ENCODE data around the gene CAPN14.

Gene CAPN14

DNA sequence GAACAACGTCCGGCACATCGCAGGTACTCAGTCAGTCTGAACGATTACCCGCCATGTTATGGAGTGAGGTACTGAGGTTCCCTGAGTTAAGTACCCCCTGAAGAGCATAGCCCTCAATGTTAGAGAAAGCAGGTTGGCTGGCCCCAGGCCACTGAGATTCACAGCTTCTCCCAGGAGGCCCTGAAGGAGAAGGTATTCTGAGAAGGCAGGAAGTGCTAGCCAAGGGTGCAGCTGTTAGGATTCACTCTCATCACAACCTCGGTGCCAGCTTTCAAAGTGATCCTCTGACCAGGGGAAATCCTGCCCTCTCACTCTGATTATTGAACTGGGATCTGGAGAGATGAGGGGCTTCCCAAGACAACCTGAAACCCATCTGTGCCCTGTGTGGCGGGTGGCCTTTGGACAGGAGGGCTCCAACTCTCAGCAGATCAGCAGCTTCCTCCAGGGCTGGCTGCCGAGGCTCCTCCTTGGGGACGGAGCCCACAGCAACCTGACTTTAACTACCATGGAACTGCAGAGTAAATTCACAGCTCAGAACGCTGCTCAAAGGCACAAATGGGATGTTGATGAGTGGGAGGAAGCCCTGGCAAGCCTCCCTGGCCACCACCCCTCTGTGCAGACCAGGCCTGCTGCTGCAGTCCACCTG lies 24.4 kb upstream of the CAPN14 start:
- DNase-seq: no peak

DNA sequence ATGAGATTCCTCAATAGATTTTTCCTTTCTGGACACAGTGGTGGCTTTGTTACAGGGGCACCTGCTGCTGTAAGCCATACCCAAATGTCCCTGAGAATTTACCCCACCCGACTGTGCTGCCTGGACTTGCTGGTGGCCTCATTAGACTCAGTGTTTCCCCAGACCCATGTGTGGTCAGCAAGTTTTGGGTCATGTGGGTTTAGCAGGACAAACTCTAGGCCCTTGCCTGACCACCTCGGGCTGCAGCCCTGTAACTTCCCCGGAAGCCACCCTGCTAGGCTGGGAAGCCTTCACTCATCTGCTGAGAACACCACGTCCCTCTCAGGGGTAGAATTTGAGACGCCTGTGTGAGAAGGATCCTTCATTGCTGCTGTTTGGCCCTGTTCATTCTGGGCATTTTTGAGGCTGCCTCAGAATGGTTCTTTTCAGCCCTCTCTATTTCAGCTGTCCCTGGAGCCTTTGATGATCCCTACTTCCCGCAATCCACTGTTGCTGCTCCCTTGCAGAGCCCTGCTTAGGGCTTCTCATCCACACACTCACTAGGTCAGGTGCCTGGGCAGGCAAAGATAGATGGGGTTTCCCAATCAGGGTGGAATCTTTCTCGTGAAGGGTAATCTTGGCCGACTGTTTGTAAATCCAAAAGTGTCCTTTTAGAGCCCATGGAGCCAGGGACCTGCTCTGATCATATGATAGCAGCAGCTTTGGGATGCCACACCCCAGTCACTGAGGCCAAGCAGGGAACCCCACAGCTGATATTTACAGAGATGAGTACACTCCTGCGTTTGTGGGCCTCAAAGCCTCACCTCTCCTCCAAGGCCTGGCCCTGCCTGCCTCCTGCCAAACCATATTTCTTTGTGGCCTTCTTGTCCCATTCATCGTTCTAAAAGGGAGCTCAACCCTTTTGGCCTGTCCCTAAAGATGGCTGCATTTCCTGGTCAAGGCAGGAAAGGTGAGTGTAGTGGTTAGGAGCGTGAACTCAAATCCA lies 23.4 kb upstream of the CAPN14 start:
- DNase-seq: no peak

GRCh38 chr2:31239593-31240177 lies 22.4 kb upstream of the CAPN14 start:
- DNase-seq: no peak

GRCh38 chr2:31238906-31239592 lies 21.7 kb upstream of the CAPN14 start:
- DNase-seq: no peak

GRCh38 chr2:31238126-31238905 lies 21.0 kb upstream of the CAPN14 start:
- DNase-seq: no peak

- DNase-seq: no peak
Observed at GRCh38 chr2:31237348-31238017, 20.2 kb upstream of the CAPN14 start.

DNA sequence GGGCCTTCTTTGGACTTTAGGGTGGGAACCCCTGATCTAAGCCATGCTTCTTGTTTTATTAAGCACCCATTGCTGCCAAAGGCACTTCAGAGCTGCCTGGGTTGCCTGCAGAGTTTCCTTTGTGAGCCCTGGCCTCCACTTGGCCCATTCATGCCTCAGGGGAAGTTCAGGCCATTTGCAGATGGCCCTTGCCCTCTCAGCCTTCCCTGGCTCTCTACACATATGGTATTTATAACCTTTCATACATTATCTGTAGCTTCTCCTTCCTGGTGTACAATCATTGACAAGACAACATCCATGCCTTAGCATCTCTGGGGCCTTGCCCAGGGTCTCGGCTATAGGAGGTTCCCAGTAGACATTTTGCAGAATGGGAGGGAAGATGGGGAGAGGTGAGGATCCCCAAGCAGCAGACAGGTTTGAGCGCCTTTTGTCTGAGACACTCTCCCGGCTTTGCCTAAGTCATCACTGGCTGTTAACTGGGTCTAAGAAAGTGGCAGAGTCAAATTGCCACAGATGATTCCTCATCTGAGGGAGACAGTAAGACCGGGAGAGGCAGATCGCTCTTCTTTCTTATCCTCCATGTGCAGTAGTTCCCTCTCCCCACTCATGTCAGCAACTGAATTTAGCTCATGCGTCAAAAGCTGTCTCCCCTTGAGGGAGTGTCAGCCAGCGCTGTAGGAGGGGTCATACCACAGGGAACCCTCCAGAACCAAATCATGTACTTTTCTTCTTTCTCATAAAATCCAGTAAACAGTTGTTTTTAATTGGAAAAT lies 19.3 kb upstream of the CAPN14 start:
- no peak for DNase-seq

GRCh38 chr2:31235504-31235902 lies 18.2 kb upstream of the CAPN14 start:
- no peak for DNase-seq

GRCh38 chr2:31234683-31235503 lies 17.6 kb upstream of the CAPN14 start:
- DNase-seq: no peak

- DNase-seq: peak; percentile 88
Observed at GRCh38 chr2:31233741-31234682, 16.7 kb upstream of the CAPN14 start, which contains the start of gene EHD3. TSS of gene EHD3 (plus strand) at chr2:31234152. CDS start at chr2:31234622, 470 bp downstream.

- no peak for DNase-seq
Observed at GRCh38 chr2:31233231-31233630, 15.9 kb upstream of the CAPN14 start.

- DNase-seq: no peak
Observed at GRCh38 chr2:31232586-31232985, 15.3 kb upstream of the CAPN14 start.

- DNase-seq: no peak
Observed at GRCh38 chr2:31231571-31232302, 14.4 kb upstream of the CAPN14 start.

DNA sequence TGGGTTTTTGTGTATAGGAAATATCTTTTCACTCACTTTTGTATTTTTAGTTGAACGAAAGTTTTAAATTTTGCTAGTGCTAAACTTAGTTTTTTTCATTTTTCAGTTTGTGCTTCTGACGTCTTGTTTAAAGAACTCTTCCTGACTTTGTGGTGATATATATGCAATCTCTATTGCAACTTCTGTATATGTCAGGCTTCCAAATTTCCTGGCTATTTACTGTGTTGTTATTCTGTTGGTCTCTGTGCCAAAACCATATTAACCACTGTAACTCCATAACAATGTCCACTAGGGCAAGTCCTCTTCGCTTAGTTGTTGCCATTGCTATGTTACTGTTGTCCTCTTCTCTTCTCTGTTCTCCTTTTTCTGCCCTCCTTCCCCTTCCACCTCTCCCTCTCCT lies 13.4 kb upstream of the CAPN14 start:
- no peak for DNase-seq

DNA sequence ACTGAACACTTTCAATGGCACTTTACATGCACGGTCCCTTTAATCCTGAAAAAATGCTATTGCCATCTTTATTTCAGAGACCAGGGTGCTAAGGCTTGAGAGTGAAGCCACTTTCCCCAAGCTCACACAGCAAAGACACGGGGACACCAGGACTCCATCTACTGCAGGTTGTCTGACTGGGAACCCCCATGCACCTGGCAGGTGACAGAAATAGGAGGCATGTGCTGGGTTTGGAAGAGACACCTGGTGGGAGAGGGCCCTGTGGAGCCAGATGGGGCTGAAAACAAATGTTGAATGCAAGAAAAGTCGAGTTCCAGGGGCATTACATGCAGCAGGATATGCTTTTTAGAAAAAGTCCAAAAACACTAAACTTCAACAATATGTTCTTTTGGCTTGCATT lies 11.4 kb upstream of the CAPN14 start:
- no peak for DNase-seq

DNA sequence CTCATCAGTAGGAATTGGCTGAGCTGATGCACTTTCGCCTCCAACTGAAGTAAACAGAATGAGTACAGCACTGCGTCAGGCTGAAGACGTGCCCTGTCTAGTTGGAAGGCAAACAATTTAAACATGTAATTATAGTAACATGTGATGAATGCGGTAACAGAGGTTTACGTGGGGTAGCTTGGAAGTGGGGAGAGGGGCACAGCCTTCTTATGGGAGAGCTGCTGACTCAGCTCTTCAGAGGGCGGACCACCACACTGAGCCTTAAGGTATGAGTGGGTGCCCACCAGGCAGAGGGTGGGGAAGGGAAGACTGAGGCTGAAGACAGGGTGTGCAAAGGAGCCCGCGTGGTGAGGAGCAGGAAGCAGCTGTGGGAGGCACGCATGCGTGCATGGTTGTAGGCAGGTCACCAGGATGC lies 10.4 kb upstream of the CAPN14 start:
- no peak for DNase-seq

DNA sequence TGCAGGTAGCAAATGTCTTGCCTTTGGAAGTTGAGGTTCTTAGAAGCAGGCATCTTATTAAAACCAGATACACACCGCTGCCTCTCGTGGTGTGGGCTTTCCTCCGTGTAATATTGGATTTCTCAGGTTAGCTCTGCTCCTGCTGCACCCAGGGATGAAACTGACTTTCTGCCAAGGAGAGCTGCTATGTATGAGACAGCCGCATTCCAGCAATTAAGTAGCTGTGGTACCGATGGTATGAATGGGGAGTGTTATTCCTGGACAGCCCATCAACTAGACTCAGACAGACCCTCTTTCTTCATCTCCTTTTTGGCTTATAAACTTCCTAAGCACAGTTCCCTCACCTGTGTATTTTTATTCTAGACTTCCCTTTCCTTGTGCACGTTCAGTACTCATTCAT lies 9.8 kb upstream of the CAPN14 start:
- no peak for DNase-seq

GRCh38 chr2:31226266-31226665 lies 9.0 kb upstream of the CAPN14 start:
- no peak for DNase-seq
